ENCODE data around the gene IL36B. TPM values are rescaled to one million over a fixed set of nuclear protein-coding genes. Genes with fewer than 3 reads are reported as not detected.
A peak's percentile ranks its signal among the peaks of the same experiment; 100 is the strongest.

IL36B gene
- total RNA-seq, 2 experiments from 2014 or later = not detected

- no peak for ATAC-seq (ENCODE audit: poor library complexity)
- ChIA-PET CTCF (no interaction called here), POLR2A (no interaction called here)
- H3K27me3 ChIP-seq (ENCODE audit: control insufficient read depth in 1 of 2, insufficient read depth in 2 of 2, low read length in 2 of 2) = peaks cover 6 to 12% of the 10 kb centered on the region in 2 experiments
- Mint-ChIP-seq H3K4me1 (ENCODE audit: low read depth) (no peaks in the 10 kb centered on the region), H3K36me3 (ENCODE audit: low read depth) (no peaks in the 10 kb centered on the region), H3K27me3 (peaks cover 4% of the 10 kb centered on the region), H3K9me3 (no peaks in the 10 kb centered on the region), H3K4me3 (no peak overlapping the region), H3K27ac (no peak overlapping the region)
- no peak overlapping the region for H3K4me3 ChIP-seq (ENCODE audit: low read length)
- no peak overlapping the region for H3K27ac ChIP-seq (ENCODE audit: low read depth in 1 of 2, low read length in 2 of 2)
- intact Hi-C loops (cut with DNase I, micrococcal nuclease) = no loop called here
- no peaks in the 10 kb centered on the region for H3K9me3 ChIP-seq (ENCODE audit: control insufficient read depth in 1 of 2, insufficient read depth in 1 of 2, low read length in 2 of 2)
- peak in 1 of 14 experiments; percentile 5 for DNase-seq
- no peak for TF ChIP-seq CTCF (IDR thresholded peaks at IDR 0.05)
- H3K4me1 ChIP-seq (ENCODE audit: insufficient read depth, low read length) = no peaks in the 10 kb centered on the region
- H3K36me3 ChIP-seq (ENCODE audit: insufficient read depth, low read length) = no peaks in the 10 kb centered on the region
Measured at GRCh38 chr2:113025737-113026136, 26.9 kb downstream of the IL36B start.

GRCh38 chr2:113024764-113025163 lies 27.9 kb downstream of the IL36B start:
- no peaks in the 10 kb centered on the region for H3K36me3 ChIP-seq (ENCODE audit: insufficient read depth, low read length)
- intact Hi-C loops (cut with DNase I, micrococcal nuclease) = no loop called here
- H3K9me3 ChIP-seq (ENCODE audit: control insufficient read depth in 1 of 2, insufficient read depth in 1 of 2, low read length in 2 of 2) = no peaks in the 10 kb centered on the region
- POLR2A ChIA-PET = no interaction called here
- H3K4me1 ChIP-seq (ENCODE audit: insufficient read depth, low read length) = no peaks in the 10 kb centered on the region
- H3K27me3 Mint-ChIP-seq = peaks cover 4% of the 10 kb centered on the region
- no peaks in the 10 kb centered on the region for H3K36me3 Mint-ChIP-seq (ENCODE audit: low read depth)
- H3K27me3 ChIP-seq (ENCODE audit: control insufficient read depth in 1 of 2, insufficient read depth in 2 of 2, low read length in 2 of 2) = peaks cover 6 to 12% of the 10 kb centered on the region in 2 experiments
- H3K4me3 Mint-ChIP-seq = no peak overlapping the region
- TF ChIP-seq CTCF (IDR thresholded peaks at IDR 0.05) = no peak
- H3K27ac Mint-ChIP-seq = no peak overlapping the region
- CTCF ChIA-PET = interaction anchor here (0.8 kb wide), 1 partner anchor 113 kb away, joined by 4 read pairs; no protein-coding TSS in a partner anchor
- H3K9me3 Mint-ChIP-seq = no peaks in the 10 kb centered on the region
- H3K4me3 ChIP-seq (ENCODE audit: low read length) = no peak overlapping the region
- H3K27ac ChIP-seq (ENCODE audit: low read depth in 1 of 2, low read length in 2 of 2) = no peak overlapping the region
- no peak for DNase-seq
- no peak for ATAC-seq (ENCODE audit: poor library complexity)
- no peaks in the 10 kb centered on the region for H3K4me1 Mint-ChIP-seq (ENCODE audit: low read depth)

- Mint-ChIP-seq H3K4me1 (ENCODE audit: low read depth) (peaks cover 5% of the 10 kb centered on the region), H3K36me3 (ENCODE audit: low read depth) (no peaks in the 10 kb centered on the region), H3K27me3 (peaks cover 7% of the 10 kb centered on the region), H3K9me3 (no peaks in the 10 kb centered on the region), H3K4me3 (no peak overlapping the region), H3K27ac (no peak overlapping the region)
- no peak overlapping the region for H3K4me3 ChIP-seq (ENCODE audit: low read length)
- POLR2A ChIA-PET = no interaction called here
- CTCF ChIA-PET = no interaction called here
- H3K4me1 ChIP-seq (ENCODE audit: insufficient read depth, low read length) = no peaks in the 10 kb centered on the region
- H3K27ac ChIP-seq (ENCODE audit: low read depth in 1 of 2, low read length in 2 of 2) = no peak overlapping the region
- no peaks in the 10 kb centered on the region for H3K9me3 ChIP-seq (ENCODE audit: control insufficient read depth in 1 of 2, insufficient read depth in 1 of 2, low read length in 2 of 2)
- no peaks in the 10 kb centered on the region for H3K36me3 ChIP-seq (ENCODE audit: insufficient read depth, low read length)
- no peaks in the 10 kb centered on the region for H3K27me3 ChIP-seq (ENCODE audit: control insufficient read depth in 1 of 2, insufficient read depth in 2 of 2, low read length in 2 of 2)
- DNase-seq (no peak), ATAC-seq (ENCODE audit: poor library complexity) (no peak)
- intact Hi-C loops (cut with DNase I, micrococcal nuclease) = no loop called here
- no peak for TF ChIP-seq CTCF (IDR thresholded peaks at IDR 0.05)
Measured at GRCh38 chr2:113021312-113021711, 31.4 kb downstream of the IL36B start.

Data from CD4-positive, alpha-beta T cell (primary cell).